ENCODE results near the gene SUPV3L1.
"Not testable (repeated sequence)": the region's sequence is repeated elsewhere in the genome, so short reads cannot be mapped to it uniquely, and the experiment has no call there.

The SUPV3L1 gene

DNA sequence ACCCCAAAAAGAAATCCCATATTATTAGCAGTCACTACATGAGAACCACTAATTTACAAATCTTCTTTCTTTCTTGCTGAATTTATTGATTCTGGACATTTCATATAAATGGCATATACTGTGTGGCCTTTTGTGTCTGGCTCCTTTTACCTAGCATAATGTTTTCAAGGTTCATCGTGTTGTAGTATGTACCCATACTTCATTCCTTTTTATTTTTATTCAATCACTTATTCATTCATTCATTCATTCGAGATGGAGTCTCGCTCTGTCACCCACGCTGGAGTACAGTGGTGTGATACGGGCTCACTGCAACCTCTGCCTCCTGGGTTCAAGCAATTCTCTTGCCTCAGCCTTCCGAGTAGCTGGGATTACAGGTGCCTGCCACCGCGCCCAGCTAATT, 34.2 kb upstream of the SUPV3L1 start:
- TF ChIP-seq, protein P1, sequence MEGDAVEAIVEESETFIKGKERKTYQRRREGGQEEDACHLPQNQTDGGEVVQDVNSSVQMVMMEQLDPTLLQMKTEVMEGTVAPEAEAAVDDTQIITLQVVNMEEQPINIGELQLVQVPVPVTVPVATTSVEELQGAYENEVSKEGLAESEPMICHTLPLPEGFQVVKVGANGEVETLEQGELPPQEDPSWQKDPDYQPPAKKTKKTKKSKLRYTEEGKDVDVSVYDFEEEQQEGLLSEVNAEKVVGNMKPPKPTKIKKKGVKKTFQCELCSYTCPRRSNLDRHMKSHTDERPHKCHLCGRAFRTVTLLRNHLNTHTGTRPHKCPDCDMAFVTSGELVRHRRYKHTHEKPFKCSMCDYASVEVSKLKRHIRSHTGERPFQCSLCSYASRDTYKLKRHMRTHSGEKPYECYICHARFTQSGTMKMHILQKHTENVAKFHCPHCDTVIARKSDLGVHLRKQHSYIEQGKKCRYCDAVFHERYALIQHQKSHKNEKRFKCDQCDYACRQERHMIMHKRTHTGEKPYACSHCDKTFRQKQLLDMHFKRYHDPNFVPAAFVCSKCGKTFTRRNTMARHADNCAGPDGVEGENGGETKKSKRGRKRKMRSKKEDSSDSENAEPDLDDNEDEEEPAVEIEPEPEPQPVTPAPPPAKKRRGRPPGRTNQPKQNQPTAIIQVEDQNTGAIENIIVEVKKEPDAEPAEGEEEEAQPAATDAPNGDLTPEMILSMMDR (IDR thresholded peaks at IDR 0.05; ENCODE audit: insufficient read depth, low read depth, low read length, missing control alignments) = no peak
- no peak for DNase-seq (ENCODE audit: low read depth)
- H3K4me3 ChIP-seq (ENCODE audit: low read length) = no peak overlapping the region

DNA sequence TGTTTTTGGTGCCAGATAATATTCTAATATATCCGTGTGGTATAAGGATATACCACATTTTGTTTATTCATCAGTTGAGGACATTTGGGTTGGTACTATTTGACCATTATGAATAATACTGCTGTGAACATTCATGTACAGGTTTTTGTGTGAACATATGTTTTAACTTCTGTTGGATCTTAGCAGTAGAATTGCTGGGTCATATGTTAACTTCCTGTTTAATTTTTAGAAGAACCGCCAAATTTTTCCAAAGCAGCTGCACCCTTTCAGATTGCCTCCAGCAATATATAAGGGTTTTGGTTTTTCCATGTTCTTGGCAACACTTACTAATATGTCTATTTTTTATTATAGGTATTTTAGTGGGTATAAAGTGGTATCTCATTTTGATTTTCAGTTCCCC, 33.3 kb upstream of the SUPV3L1 start:
- DNase-seq (ENCODE audit: low read depth) = no peak
- no peak overlapping the region for H3K4me3 ChIP-seq (ENCODE audit: low read length)
- TF ChIP-seq, protein P1 (IDR thresholded peaks at IDR 0.05; ENCODE audit: insufficient read depth, low read depth, low read length, missing control alignments) = no peak

DNA sequence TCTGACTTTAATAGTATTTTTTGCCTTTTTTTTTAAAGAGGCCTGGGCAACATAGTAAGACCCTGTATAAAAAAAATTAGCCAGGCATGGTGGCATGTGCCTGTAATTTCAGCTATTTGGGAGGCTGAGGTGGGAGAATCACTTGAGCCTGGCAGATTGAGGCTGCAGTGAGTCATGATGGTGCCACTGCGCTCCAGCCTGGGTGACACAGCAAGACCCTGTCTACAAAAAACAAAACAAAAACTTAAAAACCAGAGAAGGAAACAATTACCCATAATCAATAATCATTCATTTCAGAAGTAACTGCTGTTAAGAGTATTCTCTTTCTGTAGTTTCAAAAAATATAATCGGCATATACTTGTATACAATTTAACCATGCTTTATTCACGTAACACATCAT, 28.1 kb upstream of the SUPV3L1 start:
- TF ChIP-seq, protein P1 (IDR thresholded peaks at IDR 0.05; ENCODE audit: insufficient read depth, low read depth, low read length, missing control alignments) = no peak
- no peak for DNase-seq (ENCODE audit: low read depth)
- H3K4me3 ChIP-seq (ENCODE audit: low read length) = no peak overlapping the region

DNA sequence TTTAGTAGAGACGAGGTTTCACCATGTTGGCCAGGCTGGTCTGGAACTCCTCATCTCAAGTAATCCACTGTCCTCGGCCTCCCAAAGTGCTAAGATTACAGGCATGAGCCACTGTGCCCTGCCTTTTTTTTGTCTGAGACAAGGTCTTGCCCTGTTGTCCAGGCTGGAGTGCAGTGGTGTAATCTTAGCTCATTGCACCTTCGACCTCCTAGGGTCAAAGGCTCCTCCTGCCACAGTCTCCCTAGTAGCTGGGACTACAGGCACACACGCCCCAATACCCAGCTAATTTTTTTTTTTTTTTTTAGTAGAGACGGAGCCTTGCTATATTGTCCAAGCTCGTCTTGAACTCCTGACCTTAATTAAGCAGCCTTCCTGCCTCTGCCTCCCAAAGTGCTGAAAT, 26.8 kb upstream of the SUPV3L1 start:
- TF ChIP-seq, protein P1 (IDR thresholded peaks at IDR 0.05; ENCODE audit: insufficient read depth, low read depth, low read length, missing control alignments) = no peak
- DNase-seq (ENCODE audit: low read depth) = no peak
- H3K4me3 ChIP-seq (ENCODE audit: low read length) = no peak overlapping the region

DNA sequence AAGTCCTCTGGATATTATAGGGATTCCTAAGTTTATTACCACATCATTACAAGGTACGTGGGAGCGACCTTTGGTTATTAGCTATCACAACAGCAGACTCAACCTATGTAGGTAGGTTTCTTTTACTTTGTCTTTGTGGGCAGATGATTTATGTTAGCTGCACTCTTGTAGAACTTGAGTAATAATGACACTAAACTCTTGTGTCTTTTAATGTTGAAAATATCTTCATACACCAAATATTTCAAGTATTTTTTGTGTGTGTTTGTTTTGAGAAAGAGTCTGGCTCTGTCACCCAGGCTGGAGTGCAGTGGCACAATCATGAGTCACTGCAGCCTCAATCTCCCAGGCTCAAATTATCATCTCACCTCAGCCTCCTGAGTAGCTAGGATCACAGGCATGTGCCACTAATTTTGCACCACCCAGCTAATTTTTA, 19.2 kb upstream of the SUPV3L1 start:
- TF ChIP-seq, protein P1 (IDR thresholded peaks at IDR 0.05; ENCODE audit: insufficient read depth, low read depth, low read length, missing control alignments) = no peak
- no peak overlapping the region for H3K4me3 ChIP-seq (ENCODE audit: low read length)
- peak; percentile 13 for DNase-seq (ENCODE audit: low read depth)

DNA sequence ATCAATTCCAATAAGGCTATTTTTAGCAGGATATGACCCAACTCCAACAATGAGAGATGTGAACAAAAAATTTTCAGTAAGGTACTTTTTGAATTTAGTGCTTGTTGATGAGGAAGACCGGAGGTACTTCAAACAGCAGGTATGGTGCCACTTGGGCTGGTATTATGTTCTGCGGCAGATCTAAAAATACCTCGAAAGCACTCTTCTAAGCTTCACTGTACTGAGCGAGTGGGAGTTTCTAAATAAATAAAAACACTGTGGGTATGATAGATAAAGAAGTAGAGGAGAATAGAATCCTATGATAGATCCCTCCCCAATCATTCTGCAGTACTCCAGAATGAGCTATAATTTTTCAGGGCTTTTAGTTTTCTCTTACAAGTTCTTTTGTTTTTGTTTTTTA, 11.5 kb upstream of the SUPV3L1 start:
- no peak overlapping the region for H3K4me3 ChIP-seq (ENCODE audit: low read length)
- TF ChIP-seq, protein P1 (IDR thresholded peaks at IDR 0.05; ENCODE audit: insufficient read depth, low read depth, low read length, missing control alignments) = no peak
- no peak for DNase-seq (ENCODE audit: low read depth)

DNA sequence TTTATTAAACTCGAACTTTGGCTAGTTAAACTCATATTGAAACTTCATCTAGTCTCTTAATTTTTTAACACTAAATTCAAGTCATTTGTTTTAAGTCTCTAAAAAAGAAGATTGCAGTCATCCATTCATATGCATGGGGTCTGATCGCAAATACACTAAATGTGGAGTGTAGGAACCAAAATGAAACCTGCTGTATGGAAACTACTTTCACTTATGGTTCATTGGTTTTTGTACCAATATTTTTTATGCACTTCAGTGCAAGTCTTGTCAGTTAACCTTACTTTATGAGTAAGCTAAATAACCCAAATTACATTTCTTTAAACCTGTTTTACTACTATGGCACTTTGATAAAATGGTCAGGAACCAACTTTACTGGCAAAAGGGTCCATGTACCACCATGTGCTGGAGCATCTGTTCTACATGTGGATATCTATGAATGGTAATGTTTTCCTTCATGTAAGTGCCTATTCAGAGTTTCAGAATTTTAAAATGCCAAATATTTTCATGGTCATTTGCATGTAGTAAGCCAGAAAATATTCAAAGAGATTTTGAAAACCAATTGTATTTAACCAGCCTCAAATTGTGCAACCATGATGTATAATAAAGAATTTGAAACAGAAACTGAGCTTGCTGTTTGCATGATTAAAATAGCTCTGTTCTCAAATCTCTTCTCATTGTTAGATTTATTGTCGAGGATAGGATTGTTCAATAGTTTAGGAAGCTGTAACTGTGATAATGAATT, 7.6 kb upstream of the SUPV3L1 start:
- TF ChIP-seq, protein P1 (IDR thresholded peaks at IDR 0.05; ENCODE audit: insufficient read depth, low read depth, low read length, missing control alignments) = no peak
- DNase-seq (ENCODE audit: low read depth) = no peak
- no peak overlapping the region for H3K4me3 ChIP-seq (ENCODE audit: low read length)

DNA sequence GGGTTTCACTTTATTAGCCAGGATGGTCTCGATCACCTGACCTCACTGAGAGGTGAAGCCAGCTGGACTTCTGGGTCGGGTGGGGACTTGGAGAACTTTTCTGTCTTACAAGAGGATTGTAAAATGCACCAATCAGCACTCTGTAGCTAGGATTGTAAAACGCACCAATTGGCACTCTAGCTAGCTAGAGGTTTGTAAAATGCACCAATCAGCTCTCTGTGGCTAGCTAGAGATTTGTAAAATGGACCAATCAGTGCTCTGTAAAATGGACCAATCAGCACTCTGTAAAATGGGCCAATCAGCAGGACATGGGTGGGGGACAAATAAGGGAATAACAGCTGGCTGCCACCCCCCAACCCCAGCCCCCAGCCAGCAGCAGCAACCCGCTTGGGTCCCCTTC, 4.7 kb upstream of the SUPV3L1 start:
- not testable (repeated sequence) for DNase-seq (ENCODE audit: low read depth); H3K4me3 ChIP-seq (ENCODE audit: low read length)
